Measurements from ENCODE around the gene NTN3.

NTN3 gene

DNA sequence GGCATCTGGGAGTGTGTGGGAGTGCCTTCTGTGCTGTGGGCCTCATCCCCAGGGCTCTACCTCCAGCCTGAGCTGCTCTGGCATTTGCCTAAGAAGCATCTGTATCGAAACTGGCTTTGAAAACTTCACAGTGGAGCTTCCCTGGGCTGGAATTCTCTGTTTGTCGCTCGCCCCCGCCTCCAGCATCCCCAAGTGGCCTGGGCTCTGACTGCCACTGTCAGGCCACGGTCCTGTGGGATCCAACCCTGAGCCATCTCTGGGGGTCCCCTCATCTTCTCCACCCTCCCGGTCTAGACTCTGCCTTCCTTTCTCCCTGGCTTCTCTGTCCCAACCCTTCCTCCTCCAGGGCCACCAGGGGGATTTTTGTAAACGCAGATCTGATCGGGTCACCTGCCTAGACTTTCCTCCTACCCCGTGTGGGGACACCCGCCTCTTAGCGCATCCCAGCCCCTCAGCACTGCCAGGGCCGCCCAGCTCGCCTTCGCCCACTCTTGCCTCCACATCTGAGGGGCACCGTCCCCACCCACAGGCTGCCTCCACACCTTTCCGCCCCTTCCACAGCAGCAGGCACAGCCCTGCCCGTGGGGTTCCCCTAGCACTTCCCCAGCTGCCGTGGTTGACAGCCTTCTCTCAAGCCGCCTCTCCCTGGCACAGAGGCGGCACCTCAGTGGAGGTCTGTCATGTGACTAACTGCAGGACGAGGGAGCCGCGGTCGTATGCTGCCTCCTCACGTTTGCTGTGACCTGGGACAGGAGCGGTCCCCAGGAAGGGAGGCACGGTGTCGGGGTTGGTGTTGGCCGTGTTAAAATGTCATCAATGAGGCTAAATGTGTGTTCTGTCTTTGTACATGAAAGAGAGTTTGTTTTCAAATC is 15.8 kb downstream of the NTN3 start:
- Histone ChIP-seq H3F3A (ENCODE audit: insufficient read depth, low read length) (no peaks in the 10 kb centered on the region), H3K4me3 (ENCODE audit: low read depth, low read length, poor library complexity, severe bottlenecking) (no peak overlapping the region), H4K20me1 (ENCODE audit: insufficient read depth, low read length) (no peaks in the 10 kb centered on the region), H3K4me1 (ENCODE audit: insufficient read depth, low read length, severe bottlenecking) (peaks cover 8% of the 10 kb centered on the region), H3K9me2 (ENCODE audit: low read depth, low read length) (no peaks in the 10 kb centered on the region), H3K4me2 (ENCODE audit: low read length) (no peak overlapping the region), H3K9me3 (ENCODE audit: low read length) (no peaks in the 10 kb centered on the region), H3K27ac (ENCODE audit: low read depth, low read length, poor library complexity, severe bottlenecking) (no peak overlapping the region), H2AFZ (ENCODE audit: low read length) (no peak overlapping the region), H3K27me3 (ENCODE audit: insufficient read depth, low read length) (no peaks in the 10 kb centered on the region; the same call in 1 of the 2 replicates), H3K9ac (ENCODE audit: low read length) (no peak overlapping the region), H3K36me3 (ENCODE audit: insufficient read depth, low read length) (no peaks in the 10 kb centered on the region), H3K79me2 (ENCODE audit: insufficient read depth, low read length) (no peaks in the 10 kb centered on the region)
- TF ChIP-seq EZH2 (IDR thresholded peaks at IDR 0.05; ENCODE audit: borderline replicate concordance, low read length): no peak
- TF ChIP-seq, protein P1, sequence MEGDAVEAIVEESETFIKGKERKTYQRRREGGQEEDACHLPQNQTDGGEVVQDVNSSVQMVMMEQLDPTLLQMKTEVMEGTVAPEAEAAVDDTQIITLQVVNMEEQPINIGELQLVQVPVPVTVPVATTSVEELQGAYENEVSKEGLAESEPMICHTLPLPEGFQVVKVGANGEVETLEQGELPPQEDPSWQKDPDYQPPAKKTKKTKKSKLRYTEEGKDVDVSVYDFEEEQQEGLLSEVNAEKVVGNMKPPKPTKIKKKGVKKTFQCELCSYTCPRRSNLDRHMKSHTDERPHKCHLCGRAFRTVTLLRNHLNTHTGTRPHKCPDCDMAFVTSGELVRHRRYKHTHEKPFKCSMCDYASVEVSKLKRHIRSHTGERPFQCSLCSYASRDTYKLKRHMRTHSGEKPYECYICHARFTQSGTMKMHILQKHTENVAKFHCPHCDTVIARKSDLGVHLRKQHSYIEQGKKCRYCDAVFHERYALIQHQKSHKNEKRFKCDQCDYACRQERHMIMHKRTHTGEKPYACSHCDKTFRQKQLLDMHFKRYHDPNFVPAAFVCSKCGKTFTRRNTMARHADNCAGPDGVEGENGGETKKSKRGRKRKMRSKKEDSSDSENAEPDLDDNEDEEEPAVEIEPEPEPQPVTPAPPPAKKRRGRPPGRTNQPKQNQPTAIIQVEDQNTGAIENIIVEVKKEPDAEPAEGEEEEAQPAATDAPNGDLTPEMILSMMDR (IDR thresholded peaks at IDR 0.05; ENCODE audit: low read length): peak; percentile 62

DNA sequence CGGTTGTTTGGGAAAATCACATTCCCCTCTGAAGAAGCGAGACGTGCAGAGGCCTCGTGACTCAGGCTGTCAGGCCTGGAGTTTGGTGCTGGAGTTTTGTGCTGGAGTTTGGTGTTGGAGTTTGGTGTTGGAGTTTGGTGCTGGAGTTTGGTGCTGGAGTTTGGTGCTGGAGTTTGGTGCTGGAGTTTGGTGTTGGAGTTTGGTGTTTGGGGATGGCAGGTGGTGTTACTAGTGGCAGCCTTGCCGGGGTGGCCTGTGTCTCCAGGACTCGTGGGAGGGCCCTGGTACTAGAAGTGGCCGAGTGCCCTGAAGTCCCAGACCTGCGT is 16.4 kb downstream of the NTN3 start:
- no peak overlapping the region for H2AFZ ChIP-seq (ENCODE audit: low read length)
- H3K36me3 ChIP-seq (ENCODE audit: insufficient read depth, low read length): no peaks in the 10 kb centered on the region
- no peaks in the 10 kb centered on the region; the same call in 1 of the 2 replicates for H3K27me3 ChIP-seq (ENCODE audit: insufficient read depth, low read length)
- H3K4me2 ChIP-seq (ENCODE audit: low read length): no peak overlapping the region
- H4K20me1 ChIP-seq (ENCODE audit: insufficient read depth, low read length): no peaks in the 10 kb centered on the region
- TF ChIP-seq EZH2 (IDR thresholded peaks at IDR 0.05; ENCODE audit: borderline replicate concordance, low read length): no peak
- TF ChIP-seq, protein P1 (IDR thresholded peaks at IDR 0.05; ENCODE audit: low read length): no peak; the same call in 1 of the 2 replicates
- no peak overlapping the region for H3K4me3 ChIP-seq (ENCODE audit: low read depth, low read length, poor library complexity, severe bottlenecking)
- no peak overlapping the region for H3K9ac ChIP-seq (ENCODE audit: low read length)
- H3K4me1 ChIP-seq (ENCODE audit: insufficient read depth, low read length, severe bottlenecking): peaks cover 8% of the 10 kb centered on the region
- H3K9me2 ChIP-seq (ENCODE audit: low read depth, low read length): no peaks in the 10 kb centered on the region
- no peaks in the 10 kb centered on the region for H3F3A ChIP-seq (ENCODE audit: insufficient read depth, low read length)
- no peak overlapping the region for H3K27ac ChIP-seq (ENCODE audit: low read depth, low read length, poor library complexity, severe bottlenecking)
- H3K79me2 ChIP-seq (ENCODE audit: insufficient read depth, low read length): no peaks in the 10 kb centered on the region
- H3K9me3 ChIP-seq (ENCODE audit: low read length): no peaks in the 10 kb centered on the region

DNA sequence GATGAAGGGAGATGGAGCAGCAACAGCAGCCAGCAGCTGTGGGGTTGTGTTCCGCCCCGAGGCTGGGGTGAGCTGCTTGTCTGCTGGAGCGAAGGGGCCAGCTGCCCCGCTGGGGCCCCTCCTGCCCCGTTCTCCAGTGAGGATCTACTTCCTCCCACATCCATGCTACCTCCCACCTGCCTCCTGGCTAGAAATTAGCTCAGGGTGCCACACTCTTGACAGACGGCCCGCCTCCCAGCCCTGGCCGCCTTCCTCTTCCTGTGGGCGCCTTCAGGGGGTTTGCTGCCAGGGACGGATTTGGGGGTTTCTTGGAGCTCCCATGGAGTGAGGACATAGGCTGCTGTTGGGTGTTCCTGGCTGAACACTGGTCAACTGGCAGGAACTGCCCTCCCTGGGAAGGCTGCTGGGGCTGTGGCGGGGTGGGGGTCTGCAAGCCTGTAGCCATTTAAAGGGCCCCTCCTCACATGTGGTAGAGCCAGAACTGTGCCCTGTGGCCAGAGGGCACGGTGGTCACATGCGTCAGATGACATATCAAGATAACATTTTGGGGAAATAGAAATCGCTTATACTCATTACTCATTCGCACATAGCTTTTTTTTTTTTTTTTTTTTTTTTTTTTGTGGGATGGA is 16.9 kb downstream of the NTN3 start:
- no peaks in the 10 kb centered on the region for H3K36me3 ChIP-seq (ENCODE audit: insufficient read depth, low read length)
- no peak for TF ChIP-seq EZH2 (IDR thresholded peaks at IDR 0.05; ENCODE audit: borderline replicate concordance, low read length)
- TF ChIP-seq, protein P1 (IDR thresholded peaks at IDR 0.05; ENCODE audit: low read length): no peak
- H3K4me1 ChIP-seq (ENCODE audit: insufficient read depth, low read length, severe bottlenecking): peaks cover 8% of the 10 kb centered on the region
- no peaks in the 10 kb centered on the region for H3K9me3 ChIP-seq (ENCODE audit: low read length)
- H3K4me2 ChIP-seq (ENCODE audit: low read length): no peak overlapping the region
- no peaks in the 10 kb centered on the region for H4K20me1 ChIP-seq (ENCODE audit: insufficient read depth, low read length)
- no peaks in the 10 kb centered on the region for H3F3A ChIP-seq (ENCODE audit: insufficient read depth, low read length)
- no peaks in the 10 kb centered on the region for H3K9me2 ChIP-seq (ENCODE audit: low read depth, low read length)
- H2AFZ ChIP-seq (ENCODE audit: low read length): no peak overlapping the region
- no peak overlapping the region for H3K9ac ChIP-seq (ENCODE audit: low read length)
- H3K27me3 ChIP-seq (ENCODE audit: insufficient read depth, low read length): no peaks in the 10 kb centered on the region; the same call in 1 of the 2 replicates
- no peaks in the 10 kb centered on the region for H3K79me2 ChIP-seq (ENCODE audit: insufficient read depth, low read length)
- H3K27ac ChIP-seq (ENCODE audit: low read depth, low read length, poor library complexity, severe bottlenecking): no peak overlapping the region
- no peak overlapping the region for H3K4me3 ChIP-seq (ENCODE audit: low read depth, low read length, poor library complexity, severe bottlenecking)

Measured in OCI-LY1 (cell line).